Activated T-helper 1 cell treated with Interleukin-2 at 50 U/mL for 16 hours (primary cell): Measurements from ENCODE around the gene GDPD4.

Experiments used
- DNase-seq: peaks from one replicate; pipeline ENCODE4 v3.0.0-alpha.2; 2020; ENCODE audit warnings: low read depth

Gene GDPD4

GRCh38 chr11:77173494-77173893, 128.0 kb downstream of the GDPD4 start:
- DNase-seq, result no peak

DNA sequence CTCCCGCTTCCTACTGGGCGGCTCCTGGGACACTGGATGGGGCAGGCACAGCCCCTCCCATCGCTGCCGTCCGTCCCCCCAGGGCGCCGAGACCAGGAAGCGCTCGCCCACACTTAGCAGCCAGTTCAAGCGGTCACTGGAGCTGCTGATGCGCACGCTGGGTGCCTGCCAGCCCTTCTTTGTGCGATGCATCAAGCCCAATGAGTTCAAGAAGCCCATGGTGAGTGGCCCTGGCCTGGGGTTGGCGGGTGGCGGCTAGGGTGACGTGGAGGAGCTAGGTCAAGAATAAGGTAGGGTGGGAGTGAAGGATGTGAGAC, 128.9 kb downstream of the GDPD4 start:
- no peak for DNase-seq

GRCh38 chr11:77171885-77172665, 129.4 kb downstream of the GDPD4 start:
- DNase-seq, result no peak

DNA sequence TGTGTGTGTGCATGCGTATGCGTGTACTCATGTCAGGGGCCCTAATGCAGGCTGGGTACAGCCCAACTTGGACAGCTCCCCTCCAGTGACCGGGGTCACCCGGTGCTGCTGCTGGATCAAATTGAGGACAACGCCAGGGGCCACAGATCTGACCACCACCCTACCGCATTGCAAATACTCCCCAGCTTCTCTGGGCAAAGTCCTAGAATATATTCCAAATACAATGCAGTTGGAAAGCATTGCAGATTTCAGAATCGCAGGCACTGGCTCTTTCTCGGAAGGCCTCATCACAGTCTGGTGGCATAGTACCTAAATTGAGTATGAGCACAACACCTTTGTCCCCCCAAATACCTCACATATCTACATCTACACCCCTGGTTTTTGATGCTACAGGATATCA, 130.2 kb downstream of the GDPD4 start:
- no peak for DNase-seq

DNA sequence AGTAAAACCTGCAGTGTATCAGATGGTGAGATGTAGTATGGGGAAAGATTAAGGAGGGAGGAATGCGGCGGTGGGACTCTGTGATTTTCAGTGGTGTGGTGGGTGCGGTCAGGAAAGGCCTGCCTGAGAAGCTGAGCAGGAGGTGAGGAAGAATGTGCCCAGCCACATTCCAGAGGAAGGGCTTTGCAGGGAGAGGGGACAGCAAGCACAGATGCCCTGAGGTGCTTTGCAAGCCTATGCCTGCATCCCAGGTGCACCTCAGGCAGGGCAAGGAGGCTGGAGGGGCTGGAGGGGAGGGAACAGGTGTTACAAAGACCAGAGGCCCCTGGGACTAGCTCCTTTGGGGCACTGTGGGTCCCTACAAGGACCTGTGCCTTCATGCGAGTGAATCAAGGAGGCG, 131.4 kb downstream of the GDPD4 start:
- no peak for DNase-seq

- no peak for DNase-seq
Observed at GRCh38 chr11:77167791-77168190, 133.7 kb downstream of the GDPD4 start.

- no peak for DNase-seq
Observed at GRCh38 chr11:77167111-77167626, 134.3 kb downstream of the GDPD4 start.
